ENCODE data around the gene ADAM15.

The ADAM15 gene

DNA sequence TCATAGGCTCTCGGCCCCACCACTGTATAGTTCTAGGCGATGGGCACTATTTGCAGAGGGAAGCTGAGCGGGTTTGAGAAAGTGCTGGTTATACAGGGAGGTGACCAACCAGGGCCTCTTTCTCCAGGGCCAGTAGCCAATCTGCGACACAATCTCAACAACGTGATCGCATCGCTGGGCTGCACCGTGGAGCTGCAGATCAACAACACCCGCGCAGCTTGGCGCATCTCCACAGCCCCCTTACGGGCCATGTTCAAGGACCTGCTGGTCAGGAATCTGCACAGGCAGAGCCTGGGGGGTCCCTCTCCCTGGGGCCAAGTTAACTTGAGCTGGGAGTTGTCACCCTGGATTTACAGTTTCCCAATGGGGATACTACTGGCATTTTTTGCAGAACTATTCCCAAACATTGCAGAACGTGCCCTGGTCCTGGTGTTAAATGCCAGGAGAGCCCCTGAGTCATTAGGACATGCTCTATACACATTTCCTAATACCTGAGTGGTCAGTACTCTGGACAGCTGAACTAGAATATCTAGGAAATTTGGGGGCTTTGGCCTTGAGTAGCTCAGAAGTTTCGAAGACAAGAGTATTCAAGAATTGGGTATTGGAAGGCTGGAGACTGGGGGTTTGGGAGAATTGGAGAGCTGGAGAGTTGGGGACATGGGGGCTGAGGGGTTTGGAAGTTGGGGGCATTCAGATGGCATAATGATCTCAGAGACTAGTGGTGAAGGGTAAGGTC lies 10.6 kb upstream of the ADAM15 start:
- no peak for DNase-seq (ENCODE audit: low spot score)
- TF ChIP-seq, protein P1, sequence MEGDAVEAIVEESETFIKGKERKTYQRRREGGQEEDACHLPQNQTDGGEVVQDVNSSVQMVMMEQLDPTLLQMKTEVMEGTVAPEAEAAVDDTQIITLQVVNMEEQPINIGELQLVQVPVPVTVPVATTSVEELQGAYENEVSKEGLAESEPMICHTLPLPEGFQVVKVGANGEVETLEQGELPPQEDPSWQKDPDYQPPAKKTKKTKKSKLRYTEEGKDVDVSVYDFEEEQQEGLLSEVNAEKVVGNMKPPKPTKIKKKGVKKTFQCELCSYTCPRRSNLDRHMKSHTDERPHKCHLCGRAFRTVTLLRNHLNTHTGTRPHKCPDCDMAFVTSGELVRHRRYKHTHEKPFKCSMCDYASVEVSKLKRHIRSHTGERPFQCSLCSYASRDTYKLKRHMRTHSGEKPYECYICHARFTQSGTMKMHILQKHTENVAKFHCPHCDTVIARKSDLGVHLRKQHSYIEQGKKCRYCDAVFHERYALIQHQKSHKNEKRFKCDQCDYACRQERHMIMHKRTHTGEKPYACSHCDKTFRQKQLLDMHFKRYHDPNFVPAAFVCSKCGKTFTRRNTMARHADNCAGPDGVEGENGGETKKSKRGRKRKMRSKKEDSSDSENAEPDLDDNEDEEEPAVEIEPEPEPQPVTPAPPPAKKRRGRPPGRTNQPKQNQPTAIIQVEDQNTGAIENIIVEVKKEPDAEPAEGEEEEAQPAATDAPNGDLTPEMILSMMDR (IDR thresholded peaks at IDR 0.05; ENCODE audit: extremely low read depth, missing control alignments), result no peak

DNA sequence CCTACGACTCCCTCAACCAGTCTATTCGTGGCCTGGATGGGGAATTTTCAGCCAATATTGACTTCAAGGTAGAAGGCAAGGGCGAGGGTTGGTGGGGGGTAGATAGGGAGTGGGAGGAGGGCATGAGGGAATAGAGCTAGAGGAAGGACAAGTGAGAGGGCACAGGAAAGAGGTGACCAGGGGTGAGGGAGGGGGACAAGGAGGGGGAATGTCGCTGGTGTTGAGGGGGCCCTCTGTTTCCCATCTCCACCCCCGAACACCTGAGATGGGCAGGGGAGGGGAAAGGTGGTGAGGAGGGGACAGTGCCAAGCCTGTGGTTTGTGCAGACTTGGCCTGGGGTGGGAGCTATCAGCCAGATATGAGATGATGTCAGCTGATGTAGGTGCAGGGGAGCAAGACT lies 8.3 kb upstream of the ADAM15 start:
- TF ChIP-seq, protein P1 (IDR thresholded peaks at IDR 0.05; ENCODE audit: extremely low read depth, missing control alignments), result no peak
- DNase-seq (ENCODE audit: low spot score), result no peak

DNA sequence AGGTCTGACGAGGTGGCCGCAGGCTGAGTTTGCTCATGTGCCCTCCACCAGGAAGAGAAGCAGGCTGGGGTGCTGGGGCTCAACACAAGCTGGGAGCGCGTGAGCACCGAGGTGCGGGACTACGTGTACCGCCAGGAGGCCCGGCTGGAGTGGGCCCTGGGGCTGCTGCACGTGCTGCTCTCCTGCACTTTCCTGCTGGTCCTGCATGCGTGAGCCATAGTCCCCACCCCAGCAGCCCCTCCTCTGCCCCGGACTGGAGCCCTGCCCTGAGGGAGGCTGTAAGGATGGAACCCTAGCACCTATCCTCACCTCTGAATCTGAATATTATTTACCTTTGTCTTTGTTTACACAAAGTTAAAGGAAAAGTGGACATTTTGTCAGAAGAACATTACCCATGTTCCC lies 7.8 kb upstream of the ADAM15 start:
- TF ChIP-seq, protein P1 (IDR thresholded peaks at IDR 0.05; ENCODE audit: extremely low read depth, missing control alignments), result no peak
- no peak for DNase-seq (ENCODE audit: low spot score)

DNA sequence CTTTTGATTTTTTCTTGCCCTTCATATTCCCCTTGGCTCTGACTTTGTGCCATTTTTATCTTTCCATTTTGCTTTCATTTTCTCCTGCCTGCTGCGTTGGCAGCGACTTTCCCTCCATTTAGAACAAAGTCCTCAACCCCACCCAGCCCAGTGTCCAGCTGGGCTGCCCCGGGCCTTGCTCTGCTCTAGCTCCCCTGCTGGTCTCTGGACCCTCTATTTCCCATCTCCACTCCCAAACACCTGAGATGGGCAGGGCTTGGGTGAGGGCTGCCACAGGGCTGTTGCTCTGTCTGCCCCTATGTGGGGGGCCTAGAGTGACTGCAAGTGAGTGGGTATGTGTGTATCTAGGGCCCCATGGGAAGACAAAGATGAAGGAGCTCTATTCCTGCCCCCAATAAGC lies 7.3 kb upstream of the ADAM15 start:
- no peak for DNase-seq (ENCODE audit: low spot score)
- TF ChIP-seq, protein P1 (IDR thresholded peaks at IDR 0.05; ENCODE audit: extremely low read depth, missing control alignments), result no peak

DNA sequence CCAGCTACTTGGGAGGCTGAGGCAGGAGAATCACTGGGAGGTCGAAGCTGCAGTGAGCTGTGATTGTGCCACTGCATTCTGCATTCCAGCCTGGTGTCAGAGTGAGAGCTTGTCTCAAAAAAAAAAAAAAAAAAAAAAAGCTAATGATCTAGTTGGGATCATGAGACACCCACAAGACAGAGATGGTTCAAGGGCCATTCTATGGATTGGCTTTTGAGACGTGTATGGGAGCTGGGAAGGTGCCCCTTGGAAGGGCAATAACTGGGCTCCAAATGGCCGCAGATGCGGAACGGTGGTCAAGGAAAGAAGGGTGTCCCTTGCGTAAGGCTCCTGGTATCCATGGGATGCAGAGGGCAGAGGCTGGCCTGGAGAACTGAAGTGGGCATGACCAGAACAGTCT lies 6.8 kb upstream of the ADAM15 start:
- TF ChIP-seq, protein P1 (IDR thresholded peaks at IDR 0.05; ENCODE audit: extremely low read depth, missing control alignments), result no peak
- DNase-seq (ENCODE audit: low spot score), result no peak

DNA sequence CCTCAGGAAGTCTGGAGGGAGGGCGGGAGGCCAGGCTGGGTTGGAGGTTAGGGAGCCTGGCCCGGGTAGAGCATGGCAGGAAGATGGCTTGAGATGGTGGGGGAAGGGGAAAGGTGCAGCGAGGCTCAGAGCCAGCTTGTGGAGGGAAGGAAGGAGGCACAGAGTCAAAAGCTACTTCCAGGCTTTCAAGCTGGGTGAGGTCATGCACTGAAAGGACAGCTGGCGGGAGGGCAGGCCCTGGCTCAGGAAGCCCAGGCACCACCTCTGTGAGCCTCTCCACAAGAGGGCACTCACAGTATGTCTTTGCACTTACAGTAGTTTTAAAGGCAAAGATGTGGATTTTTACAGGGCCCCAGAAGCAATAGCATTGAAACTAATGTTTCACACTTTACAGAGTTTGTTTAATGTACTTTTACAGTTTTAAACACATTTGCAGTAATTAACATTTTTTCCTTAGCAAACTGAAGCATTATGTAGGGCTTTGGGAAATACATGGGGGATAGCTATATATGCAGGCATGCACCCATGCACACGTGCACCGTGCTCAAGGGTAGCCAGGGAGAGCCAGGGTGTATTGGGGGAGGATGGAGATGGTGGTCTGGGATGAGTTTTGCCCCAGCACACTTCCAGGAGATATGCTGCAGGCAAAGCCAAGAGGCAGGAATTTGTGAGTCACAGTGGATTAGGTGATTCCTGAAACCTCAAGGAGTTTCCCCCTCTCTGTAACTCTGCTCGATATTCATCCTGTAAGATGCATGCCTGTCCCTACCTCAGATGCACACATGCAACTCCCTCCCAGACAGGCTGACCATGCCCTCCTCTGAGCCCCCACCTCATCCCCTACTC lies 6.1 kb upstream of the ADAM15 start:
- peak; percentile 78 for DNase-seq (ENCODE audit: low spot score)
- TF ChIP-seq, protein P1 (IDR thresholded peaks at IDR 0.05; ENCODE audit: extremely low read depth, missing control alignments), result peak; percentile 36
